ENCODE data around the gene MAPK10.

The MAPK10 gene

DNA sequence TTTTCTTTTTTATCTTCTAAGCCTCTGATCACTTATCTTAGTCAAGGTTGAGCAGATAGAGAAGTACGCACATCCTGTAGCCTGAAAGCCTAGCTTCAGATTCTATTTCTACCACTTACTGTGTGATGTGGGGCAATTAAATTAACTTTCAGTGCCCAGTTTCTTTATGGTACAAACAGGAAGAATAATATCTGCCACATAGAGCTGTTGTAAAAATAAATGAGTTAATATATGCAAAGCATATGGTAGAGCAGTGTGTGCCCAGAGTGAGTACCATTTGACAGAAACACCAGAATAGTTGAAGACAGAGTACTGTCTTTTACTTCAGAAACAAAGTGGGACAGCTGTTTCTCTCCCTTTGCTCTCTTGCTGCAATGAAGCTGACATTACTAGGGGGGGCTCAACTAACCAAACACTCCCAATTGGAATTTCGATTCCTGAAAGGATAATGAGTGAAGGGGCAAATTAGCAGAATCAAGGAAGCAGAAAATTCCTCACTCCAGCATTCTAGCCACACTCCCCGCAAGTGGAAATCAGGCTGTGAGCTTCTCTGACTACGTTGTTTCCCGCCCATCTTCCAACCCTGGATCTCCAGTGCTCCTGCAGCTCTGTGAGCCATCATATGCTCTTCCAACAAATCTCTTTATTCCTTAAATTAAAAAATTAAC is 80.4 kb downstream of the MAPK10 start:
- DNase-seq (ENCODE audit: low read depth in 1 of 2, low spot score in 1 of 2) = no peak

DNA sequence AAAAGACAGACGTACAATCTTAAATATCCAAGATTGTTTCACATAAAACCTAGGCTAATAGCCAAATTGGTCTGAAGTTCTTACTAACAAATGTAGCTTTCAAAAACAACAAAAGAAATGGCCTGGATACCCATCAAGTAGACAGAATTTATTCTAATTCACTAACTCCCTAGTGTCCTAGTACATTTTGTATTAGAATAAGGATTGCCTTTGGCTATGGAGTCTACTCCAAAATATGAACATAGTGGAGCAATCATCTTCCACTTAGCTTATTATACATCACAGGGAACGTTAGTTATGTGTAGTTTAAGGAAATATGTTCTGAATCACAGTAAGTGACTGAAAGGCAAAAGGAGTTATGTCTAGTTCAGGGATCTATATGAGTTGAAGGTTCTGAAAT is 81.7 kb downstream of the MAPK10 start:
- DNase-seq (ENCODE audit: low read depth in 1 of 2, low spot score in 1 of 2) = no peak

DNA sequence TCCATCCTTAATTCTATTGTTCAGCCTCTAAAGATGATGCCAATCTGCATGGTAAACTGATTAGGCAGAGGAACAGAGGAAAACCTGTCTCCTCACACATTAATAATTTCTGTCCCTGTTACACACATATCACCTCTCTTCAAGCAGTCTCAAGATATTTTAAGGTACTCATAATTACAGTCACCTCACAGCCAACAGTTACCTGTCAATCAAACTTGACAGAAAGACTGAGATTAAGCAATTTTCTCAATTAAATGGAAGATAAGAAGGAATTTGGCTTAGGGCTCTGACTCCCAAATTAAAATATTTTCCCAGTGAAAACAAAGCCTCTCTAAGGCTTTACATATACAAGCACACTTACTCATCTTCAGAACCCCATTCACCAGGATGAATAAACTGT is 85.2 kb downstream of the MAPK10 start:
- DNase-seq (ENCODE audit: low read depth in 1 of 2, low spot score in 1 of 2) = no peak

DNA sequence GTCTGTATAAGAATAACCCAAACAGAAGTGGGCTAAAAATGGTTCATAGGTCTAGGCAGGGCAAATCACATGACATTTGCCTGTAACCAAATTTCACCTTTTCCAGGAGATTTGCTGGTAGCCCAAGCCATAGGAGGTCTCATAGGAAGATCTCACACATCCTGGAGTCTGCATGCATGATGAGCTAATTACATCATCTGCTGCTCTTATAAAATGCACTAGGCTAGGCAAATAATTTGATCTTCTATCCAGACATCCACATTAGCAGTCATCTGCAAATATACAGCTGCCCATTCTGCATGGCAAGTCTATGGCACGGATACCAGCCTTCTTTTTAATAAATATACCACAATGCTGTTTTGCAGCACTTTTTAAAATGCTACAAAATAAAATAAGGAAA is 87.2 kb downstream of the MAPK10 start:
- DNase-seq (ENCODE audit: low read depth in 1 of 2, low spot score in 1 of 2) = no peak

DNA sequence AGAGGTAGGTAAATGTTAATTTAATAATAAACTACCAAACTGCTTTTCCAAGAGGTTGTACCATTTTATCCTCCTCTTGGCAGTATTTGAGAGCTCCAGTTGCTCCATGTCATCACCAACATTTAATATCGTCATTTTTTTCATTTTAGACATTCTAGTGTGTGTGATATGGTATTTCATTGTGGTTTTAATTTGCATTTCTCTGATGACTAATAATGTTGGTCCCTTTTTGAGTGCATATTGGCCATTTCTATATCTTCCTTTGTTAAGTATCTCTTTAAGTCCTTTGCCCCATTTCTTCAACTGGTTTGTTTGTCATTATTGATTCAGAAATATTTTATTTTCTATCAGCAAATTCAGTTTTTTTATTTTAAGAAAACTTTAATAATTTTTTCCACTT is 88.8 kb downstream of the MAPK10 start:
- DNase-seq (ENCODE audit: low read depth in 1 of 2, low spot score in 1 of 2) = no peak

DNA sequence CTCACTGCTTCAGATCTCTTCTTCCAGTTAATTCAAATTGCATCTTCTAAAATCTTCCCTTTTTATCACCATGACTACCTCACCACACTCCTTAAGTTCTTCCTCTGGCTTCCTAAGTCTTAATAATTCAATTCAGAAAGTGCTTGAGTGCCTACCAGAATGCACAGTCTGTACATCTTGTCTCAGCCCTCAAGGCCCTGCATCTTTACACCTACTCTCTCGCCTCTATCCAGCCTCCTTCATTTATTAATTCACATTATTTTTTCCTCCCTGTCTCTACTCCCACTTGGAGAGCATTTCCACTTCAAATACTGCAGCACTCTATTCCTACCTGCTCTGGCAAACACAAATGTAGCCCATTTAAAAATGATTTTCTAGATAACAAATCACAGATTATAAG is 90.5 kb downstream of the MAPK10 start:
- no peak for DNase-seq (ENCODE audit: low read depth in 1 of 2, low spot score in 1 of 2)

DNA sequence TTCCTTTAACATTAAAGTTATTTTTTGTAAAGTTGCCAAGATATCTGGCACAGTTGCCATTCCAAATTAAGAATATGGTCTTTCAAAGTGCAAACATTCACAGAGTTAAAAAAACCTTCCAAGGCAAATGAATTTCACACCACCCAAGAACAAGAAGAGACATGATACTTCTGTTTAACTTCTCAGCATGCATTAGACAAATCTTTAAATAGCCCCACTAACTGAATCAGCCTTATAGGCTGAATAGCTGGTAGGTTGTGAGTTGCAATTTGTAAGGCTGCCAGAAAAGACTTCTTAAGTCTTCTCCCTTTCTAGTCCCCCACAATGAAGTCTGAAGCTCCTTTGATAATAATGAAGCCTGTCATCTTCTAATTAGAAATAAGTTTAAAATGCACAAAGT is 95.6 kb downstream of the MAPK10 start:
- DNase-seq (ENCODE audit: low read depth in 1 of 2, low spot score in 1 of 2) = no peak

DNA sequence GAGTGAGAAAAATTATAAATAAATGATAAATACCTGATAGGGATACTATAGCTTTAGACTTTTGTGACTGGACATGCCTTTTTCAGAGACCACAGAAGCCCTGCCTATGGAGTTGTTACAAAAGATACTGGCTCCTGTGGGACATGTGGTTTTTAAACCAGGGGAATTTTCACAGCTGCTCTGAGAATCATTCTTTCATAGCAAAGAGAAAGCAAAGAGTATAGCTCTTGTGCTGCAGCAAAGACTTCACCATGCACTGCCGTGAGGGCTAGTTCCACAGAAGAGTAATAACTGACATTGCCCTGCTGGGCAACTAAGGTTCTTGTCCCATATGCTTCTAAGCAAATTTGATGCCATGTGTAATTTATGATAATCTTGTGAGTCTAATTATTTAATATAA is 98.2 kb downstream of the MAPK10 start:
- DNase-seq (ENCODE audit: low read depth in 1 of 2, low spot score in 1 of 2) = no peak

DNA sequence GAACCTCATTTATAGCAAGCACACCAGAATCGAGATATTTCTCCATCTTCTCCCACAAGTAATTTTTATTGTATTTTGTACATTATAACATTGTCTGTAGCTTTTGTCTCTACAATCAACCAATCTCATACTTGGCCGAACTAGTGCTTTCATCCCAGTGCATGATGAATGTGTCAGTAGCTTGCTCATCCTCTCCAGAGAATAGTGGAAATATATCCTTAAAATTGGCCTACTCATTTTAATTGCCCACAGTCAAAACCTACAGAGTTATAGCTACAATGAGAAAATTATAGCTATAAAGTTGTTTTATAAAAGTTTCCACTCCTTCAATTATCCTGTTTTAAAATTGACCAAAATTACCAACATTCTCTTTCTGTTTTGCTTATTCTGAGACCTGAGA is 103.8 kb downstream of the MAPK10 start:
- DNase-seq (ENCODE audit: low read depth in 1 of 2, low spot score in 1 of 2) = no peak

DNA sequence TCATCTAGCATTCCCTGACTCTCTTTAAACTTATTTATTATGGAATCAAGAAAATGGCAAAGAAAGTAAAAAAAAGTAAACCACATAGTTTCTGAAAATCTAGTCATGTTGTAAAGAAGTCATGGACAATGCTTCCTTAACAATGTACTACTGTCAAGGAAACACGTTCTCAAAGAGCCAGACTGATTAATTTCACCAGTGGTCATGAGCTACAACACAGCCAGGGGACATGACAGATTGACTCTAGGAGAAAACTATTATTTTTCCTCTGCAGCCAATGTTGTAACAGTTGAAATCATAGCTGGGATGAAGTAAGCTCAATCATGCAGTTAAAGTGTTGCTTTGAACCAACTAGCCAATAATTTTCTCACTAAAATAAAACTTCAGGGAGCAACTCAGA is 109.2 kb downstream of the MAPK10 start:
- no peak for DNase-seq (ENCODE audit: low read depth in 1 of 2, low spot score in 1 of 2)

DNA sequence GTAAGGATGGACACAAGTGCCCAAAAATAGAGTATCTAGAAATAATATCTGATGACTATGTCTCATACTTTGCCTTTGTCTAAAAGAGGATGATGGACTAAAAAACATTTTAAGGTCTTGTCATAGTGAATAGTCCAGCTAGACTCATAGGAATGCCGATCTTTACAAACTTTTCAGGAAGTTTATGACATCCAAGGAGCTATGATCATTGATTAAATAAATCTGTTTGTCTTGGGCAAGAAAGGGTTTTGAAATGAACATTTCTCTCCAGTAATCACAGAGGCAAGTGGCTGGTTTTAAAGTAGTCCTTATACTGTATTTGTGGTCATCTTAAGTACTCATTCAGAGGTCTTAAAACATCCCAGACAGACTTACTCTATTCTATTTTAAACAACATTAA is 109.8 kb downstream of the MAPK10 start:
- no peak for DNase-seq (ENCODE audit: low read depth in 1 of 2, low spot score in 1 of 2)

DNA sequence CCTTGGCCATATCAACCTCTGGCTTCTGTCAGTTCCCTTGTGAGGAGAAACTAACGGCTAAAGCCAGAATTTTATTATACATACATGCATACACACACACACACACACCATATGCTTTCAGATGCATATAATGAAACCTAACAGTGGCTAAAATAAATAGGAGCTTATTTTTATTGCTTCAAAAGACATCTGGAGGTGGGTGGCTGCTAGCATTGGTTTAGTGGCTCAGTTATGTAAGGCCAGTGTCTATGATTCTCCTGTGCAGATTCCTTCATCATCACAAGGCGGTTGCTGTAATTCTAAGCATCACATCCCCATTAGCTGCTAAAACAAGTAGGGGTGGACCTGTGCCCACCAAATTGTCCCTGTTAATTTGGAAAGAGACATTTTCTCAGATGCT is 110.8 kb downstream of the MAPK10 start:
- no peak for DNase-seq (ENCODE audit: low read depth in 1 of 2, low spot score in 1 of 2)

DNA sequence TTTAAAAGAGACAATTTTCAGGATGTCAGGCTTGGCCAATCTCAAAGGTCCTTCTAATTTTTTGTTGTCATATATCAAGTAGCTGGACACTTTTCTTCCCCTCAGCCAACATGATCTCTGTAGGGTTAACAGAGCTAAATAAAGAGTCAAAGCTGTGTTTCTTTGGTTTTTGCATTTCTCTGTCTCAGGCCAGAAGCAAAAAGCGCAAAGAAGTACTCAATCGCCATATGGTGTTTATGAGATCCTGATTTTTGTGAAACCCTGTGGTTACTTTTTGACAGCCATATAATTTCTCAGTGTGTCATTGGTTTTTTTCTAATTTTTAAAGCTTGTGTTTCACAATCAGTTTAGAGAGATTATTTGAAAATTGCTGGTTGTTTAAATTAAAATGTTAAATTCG is 111.9 kb downstream of the MAPK10 start:
- no peak for DNase-seq (ENCODE audit: low read depth in 1 of 2, low spot score in 1 of 2)

DNA sequence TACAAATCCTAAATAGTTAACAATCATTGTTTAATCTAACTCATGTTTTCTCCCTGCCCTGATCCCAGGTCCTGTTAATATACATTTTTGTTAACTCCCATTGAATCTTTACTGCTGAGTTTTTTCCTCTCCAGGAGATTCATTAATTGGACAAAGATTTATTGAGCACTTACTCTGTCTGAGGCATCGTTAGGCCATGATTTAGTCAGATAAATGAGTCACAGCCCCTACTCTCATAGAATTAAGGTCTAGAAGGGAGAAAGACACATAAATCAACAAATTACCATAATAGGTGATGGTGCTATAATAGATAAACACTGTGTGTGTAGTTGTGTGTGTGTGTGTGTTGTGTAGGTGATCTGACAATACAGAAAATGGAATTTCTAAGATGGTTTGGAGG is 112.5 kb downstream of the MAPK10 start:
- DNase-seq (ENCODE audit: low read depth in 1 of 2, low spot score in 1 of 2) = no peak

DNA sequence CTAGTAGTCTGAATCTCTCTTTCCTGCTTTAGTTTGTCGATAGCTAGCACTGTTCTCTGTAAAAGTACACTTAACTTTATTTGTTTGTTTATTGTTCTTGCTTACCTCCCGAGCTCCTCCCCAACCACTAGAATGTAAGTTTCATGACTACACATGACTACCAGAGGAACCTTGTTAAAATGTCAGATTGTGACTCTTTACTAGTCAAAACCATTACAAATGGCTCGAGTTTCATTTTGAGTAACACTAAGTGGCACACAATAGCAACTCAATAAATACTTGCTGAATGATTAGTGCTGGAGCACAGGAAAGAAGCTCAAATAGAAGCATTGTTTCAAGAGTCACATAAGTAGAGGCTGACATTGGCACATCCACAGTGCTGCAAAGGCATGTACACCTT is 116.1 kb downstream of the MAPK10 start:
- DNase-seq (ENCODE audit: low read depth in 1 of 2, low spot score in 1 of 2) = no peak

DNA sequence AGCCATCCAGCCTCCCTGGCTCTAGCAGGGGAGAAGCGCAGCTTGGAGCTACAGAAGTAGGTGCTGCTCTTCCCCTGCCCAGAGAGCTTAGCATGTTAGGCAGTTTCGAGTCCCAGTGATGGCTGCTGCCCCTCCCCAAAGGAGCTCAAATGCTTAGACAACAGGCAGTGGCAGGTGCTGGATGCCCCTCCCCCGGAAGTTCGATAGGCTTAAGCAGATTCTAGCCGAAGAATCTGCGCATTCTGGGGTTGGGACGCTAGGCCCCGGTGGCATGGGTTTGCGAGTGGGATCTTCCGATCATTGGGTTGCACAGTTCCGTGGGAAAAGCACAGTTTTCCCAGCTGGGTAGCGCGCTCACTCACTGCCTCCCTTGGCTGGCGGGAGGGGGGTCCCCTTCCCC is 117.2 kb downstream of the MAPK10 start:
- DNase-seq (ENCODE audit: low read depth in 1 of 2, low spot score in 1 of 2) = no peak

DNA sequence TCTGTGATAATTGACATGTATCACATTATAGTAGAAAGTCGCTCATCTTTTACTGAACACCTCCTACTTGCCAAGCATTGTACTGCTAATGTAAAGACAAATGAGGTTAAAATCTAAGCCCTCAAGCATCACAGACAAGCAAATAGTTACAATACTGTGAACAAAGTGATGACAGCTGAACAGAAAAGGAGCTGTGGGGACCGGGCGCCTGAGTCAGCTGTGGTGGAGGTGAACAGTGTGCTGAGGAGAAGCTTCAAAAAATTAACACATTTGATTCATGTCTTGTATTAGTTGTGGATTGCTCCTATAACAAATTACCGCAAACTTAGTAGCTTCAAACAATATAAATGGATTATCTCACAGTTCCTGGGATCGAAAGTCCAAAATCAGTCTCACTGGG is 124.3 kb downstream of the MAPK10 start:
- no peak for DNase-seq (ENCODE audit: low read depth in 1 of 2, low spot score in 1 of 2)

DNA sequence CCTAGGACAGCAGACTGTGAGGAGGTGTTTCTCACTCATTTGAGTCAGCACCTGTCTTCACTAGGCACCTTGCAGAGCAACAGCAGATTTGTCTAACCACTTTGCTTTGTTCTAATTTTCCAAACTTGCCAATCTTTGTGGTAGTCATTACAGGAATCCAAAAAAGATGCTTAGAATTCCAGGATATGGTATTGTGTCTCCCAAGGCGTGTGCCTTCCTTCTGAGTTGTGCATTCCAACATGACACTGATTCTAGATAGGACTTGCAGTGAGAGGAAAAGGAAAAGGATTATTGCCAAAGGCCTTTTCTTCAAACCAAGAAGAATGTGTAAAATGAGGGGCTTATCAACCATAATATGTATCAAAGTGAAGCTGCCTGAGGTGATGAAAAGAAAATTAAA is 126.2 kb downstream of the MAPK10 start:
- DNase-seq (ENCODE audit: low read depth in 1 of 2, low spot score in 1 of 2) = no peak

DNA sequence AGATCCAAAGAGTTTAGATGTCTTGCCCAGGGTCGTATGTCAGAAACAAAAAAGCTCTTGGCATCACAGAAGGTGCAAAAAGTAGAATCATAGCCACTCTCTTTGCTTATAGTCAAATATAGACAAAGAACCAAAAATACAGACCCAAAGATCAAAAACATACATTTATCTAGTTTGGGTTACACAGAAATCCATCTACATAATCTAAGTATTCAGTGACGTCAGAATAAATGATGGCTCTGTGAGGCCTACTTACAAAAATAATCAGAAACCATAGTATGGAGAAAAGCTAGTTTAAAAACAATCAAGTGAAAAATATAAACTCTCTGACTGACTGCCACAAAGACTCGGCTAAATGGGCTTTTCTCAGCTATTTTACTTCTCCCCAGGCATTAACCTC is 126.8 kb downstream of the MAPK10 start:
- DNase-seq (ENCODE audit: low read depth in 1 of 2, low spot score in 1 of 2) = no peak

DNA sequence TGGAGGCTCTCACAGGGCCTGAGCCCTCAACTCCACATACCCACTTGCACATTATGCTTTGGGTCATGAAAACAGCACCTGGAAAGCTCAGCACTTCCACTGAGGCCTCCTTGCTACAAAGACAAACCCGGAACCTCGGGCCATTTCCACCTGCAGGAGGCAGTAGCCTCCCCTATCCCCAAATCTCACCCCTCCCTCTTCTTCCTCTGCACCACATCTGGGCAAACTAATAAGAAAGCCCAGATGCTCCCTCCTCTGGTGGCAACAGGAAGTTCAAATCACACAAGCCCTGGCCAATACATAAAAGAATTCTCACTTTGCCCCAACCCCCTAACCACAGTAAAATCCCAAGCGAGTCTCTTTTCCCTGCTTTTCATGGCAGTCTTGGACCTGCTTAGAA is 136.4 kb downstream of the MAPK10 start:
- DNase-seq (ENCODE audit: low read depth in 1 of 2, low spot score in 1 of 2) = no peak

DNA sequence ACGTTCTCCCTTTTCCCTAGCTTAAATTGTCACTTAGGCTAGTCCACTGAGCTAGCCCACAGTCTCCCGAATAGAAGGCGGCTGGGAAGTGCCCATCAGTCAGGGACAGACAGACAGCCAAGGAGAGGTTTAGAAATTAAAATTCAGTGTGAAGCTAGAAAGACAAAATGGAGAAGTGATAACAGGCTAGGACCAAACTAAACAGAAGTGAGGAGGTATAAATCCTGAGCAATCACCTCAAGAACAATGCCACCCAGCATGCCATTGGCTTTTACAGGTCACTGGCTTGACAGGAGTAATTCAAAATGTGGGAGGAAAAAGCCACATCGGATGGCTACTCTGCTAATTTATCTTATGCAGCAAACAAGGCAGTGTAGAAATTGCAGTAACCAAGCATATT is 138.9 kb downstream of the MAPK10 start:
- DNase-seq (ENCODE audit: low read depth in 1 of 2, low spot score in 1 of 2) = no peak

DNA sequence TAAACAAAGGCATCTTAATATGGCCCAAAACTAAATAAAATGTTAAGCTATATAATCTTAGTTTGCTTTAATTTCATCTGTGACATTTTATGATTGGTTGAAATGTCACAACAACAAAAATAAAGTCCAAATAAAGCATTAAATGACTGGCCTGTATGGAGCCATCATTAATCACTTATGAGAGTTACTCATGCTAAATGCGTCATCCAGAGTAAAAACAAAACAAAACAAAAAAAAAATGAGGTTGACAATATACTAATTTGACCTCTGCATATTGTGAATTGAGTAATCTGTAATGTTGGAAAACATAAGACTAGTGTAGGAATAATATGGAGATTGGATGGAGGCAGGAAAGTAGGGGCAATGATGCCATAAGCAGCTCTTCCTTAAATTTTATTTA is 139.7 kb downstream of the MAPK10 start:
- no peak for DNase-seq (ENCODE audit: low read depth in 1 of 2, low spot score in 1 of 2)

DNA sequence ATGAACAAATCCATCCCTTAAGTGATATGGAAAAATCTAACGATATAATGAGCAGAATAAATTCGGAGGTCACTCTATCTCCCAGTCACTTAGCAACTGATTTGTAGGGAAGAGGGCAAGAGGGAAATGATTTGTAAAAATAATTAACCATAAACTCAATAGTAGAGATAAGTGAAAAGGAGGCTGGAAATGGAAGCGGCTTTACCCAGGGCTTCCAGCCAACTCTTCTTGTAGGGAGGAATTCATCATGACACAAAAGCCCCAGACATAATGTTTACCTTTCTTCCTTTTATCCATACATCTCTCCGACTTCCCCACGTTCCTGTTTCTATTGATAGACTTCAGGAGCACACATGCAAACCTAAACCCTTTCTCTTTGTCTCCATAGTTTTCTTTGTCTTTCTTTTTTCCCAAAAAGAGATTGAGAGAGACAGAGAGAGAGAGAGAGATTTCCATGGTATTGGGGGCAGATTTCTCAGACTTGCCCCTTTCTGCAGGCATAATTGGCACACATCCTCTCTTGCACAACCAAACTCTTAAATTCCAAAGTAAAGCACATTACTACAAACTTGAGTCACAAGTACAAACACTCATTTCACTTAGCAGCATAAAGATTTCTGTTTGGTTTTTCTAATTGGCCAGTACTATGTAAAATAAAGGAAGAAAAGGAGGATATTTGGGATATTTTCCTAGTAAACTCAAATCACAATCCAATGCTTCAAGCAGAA is 140.9 kb downstream of the MAPK10 start:
- no peak for DNase-seq (ENCODE audit: low read depth in 1 of 2, low spot score in 1 of 2)
